Naive thymus-derived CD4-positive, alpha-beta T cell (primary cell): ENCODE results near the gene MUC16. TPM values are rescaled to one million over a fixed set of nuclear protein-coding genes. Genes with fewer than 3 reads are reported as not detected.

Experiments used
- ATAC-seq: fragments of 150-1000 bp; cut with Tn5 transposase; 2 replicates; pipeline ENCODE4 v1.10.0; 2021; ENCODE audit warnings: mild to moderate bottlenecking, moderate library complexity
- CTCF ChIA-PET: fragments of 350-600 bp; sonication (Branson Sonifier 250); formaldehyde crosslinking; loops from one replicate; lab custom pipeline; 2021; ENCODE audit warnings: antibody characterized with exemption; lab: Charles Lee
- POLR2A ChIA-PET: fragments of 350-600 bp; sonication (Branson Sonifier 250); formaldehyde crosslinking; loops from one replicate; lab custom pipeline; 2021; ENCODE audit warnings: antibody characterized with exemption, inconsistent platforms; lab: Charles Lee
- DNase-seq, 9 donors: peaks; one replicate each; pipeline versions ENCODE4 v3.0.0 to v3.0.0-alpha.2; 2020 to 2022; ENCODE audit warnings: mixed read lengths in 1 of 9
- H3K27ac ChIP-seq: one replicate; pipeline ENCODE4 v1.7.0; 2013; ENCODE audit warnings: mild to moderate bottlenecking, low read depth, low read length, moderate library complexity
- H3K27me3 ChIP-seq, 2 donors: one replicate each; pipeline ENCODE4 v1.7.0; 2013; ENCODE audit warnings: low read length in 2 of 2, mild to moderate bottlenecking in 2 of 2, moderate library complexity in 2 of 2; ENCODE audit not compliant: control insufficient read depth in 2 of 2, insufficient read depth in 2 of 2
- H3K36me3 ChIP-seq, 3 experiments: 1 replicate in 2 of 3; 2 replicates in 1 of 3; pipeline ENCODE4 v1.7.0; 2013; ENCODE audit warnings: low read length in 3 of 3, mild to moderate bottlenecking in 3 of 3, moderate library complexity in 1 of 3; ENCODE audit not compliant: insufficient read depth in 3 of 3, control insufficient read depth in 2 of 3
- H3K4me1 ChIP-seq, 2 donors: one replicate each; pipeline ENCODE4 v1.7.0; 2013; ENCODE audit warnings: low read length in 2 of 2, mild to moderate bottlenecking in 2 of 2, moderate library complexity in 1 of 2; ENCODE audit not compliant: control insufficient read depth in 2 of 2, insufficient read depth in 2 of 2
- H3K4me3 ChIP-seq: 2 replicates; pipeline ENCODE4 v1.7.0; 2013; ENCODE audit warnings: mild to moderate bottlenecking, low read length
- H3K9me3 ChIP-seq, 3 experiments: 1 replicate in 2 of 3; 2 replicates in 1 of 3; pipeline ENCODE4 v1.7.0; 2013; ENCODE audit warnings: low read length in 3 of 3; ENCODE audit not compliant: control insufficient read depth in 2 of 3
- H3K27ac Mint-ChIP-seq, 9 donors: one replicate each; pipeline ENCODE4 v1.8.0; 2020 to 2022; ENCODE audit warnings: mixed read lengths in 9 of 9, mild to moderate bottlenecking in 8 of 9, moderate library complexity in 5 of 9, inconsistent platforms in 2 of 9
- H3K27me3 Mint-ChIP-seq, 5 donors: one replicate each; pipeline ENCODE4 v1.8.0; 2021 to 2022; ENCODE audit warnings: mixed read lengths in 5 of 5, mild to moderate bottlenecking in 1 of 5
- H3K36me3 Mint-ChIP-seq, 5 donors: one replicate each; pipeline ENCODE4 v1.8.0; 2020 to 2022; ENCODE audit warnings: mixed read lengths in 5 of 5, mild to moderate bottlenecking in 3 of 5, inconsistent platforms in 1 of 5
- H3K4me1 Mint-ChIP-seq, 7 donors: one replicate each; pipeline ENCODE4 v1.8.0; 2020 to 2022; ENCODE audit warnings: mixed read lengths in 7 of 7, mild to moderate bottlenecking in 3 of 7, inconsistent platforms in 1 of 7
- H3K4me3 Mint-ChIP-seq, 10 donors: one replicate each; pipeline ENCODE4 v1.8.0; 2020 to 2022; ENCODE audit warnings: mild to moderate bottlenecking in 10 of 10, mixed read lengths in 10 of 10, moderate library complexity in 6 of 10, inconsistent platforms in 2 of 10
- H3K9me3 Mint-ChIP-seq, 11 donors: one replicate each; pipeline ENCODE4 v1.8.0; 2020 to 2022; ENCODE audit warnings: mixed read lengths in 11 of 11, mild to moderate bottlenecking in 4 of 11, inconsistent platforms in 1 of 11, moderate library complexity in 1 of 11
- intact Hi-C, 2 donors: fragments of 100-400 bp; cut with micrococcal nuclease; formaldehyde crosslinking; loops; one replicate each; pipeline ENCODE4 v1.15.1; 2023
- polyA plus RNA-seq, 2 donors: library from polyadenylated mRNA; unstranded; fragments of 300-500 nt; fragmentation: Illumina TruSeq; gene quantifications; one replicate each; pipeline ENCODE4 v1.2.3, GENCODE V29; 2021
- total RNA-seq, 6 experiments: library from RNA in 5 of 6; stranded (reverse) in 5 of 6; gene quantifications; 1 replicate in 5 of 6; 2 replicates in 1 of 6; pipeline ENCODE4 v1.2.3 and lab custom pipeline; 2021 to 2026

The MUC16 gene
- total and polyA plus RNA-seq, 7 experiments from 2014 or later = under 0.01 to 0.10 TPM; not detected in 5

- intact Hi-C loops = no loop called here
- no peak overlapping the region for H3K4me3 Mint-ChIP-seq
- H3K4me1 ChIP-seq = no peaks in the 10 kb centered on the region
- no peaks in the 10 kb centered on the region for H3K27me3 ChIP-seq
- H3K27ac Mint-ChIP-seq = no peak overlapping the region
- POLR2A ChIA-PET = no interaction called here
- DNase-seq (no peak), ATAC-seq (no peak)
- CTCF ChIA-PET = no interaction called here
- H3K27me3 Mint-ChIP-seq = peaks cover 0 to 38% (median 21%) of the 10 kb centered on the region in 5 donors
- no peaks in the 10 kb centered on the region for H3K36me3 ChIP-seq
- peaks cover 0 to 9% (median 0%) of the 10 kb centered on the region in 5 donors for H3K36me3 Mint-ChIP-seq
- H3K4me1 Mint-ChIP-seq = no peaks in the 10 kb centered on the region
- peaks cover 3 to 34% (median 18%) of the 10 kb centered on the region in 11 donors for H3K9me3 Mint-ChIP-seq
- no peak overlapping the region for H3K27ac ChIP-seq
- H3K4me3 ChIP-seq = no peak overlapping the region
- peaks cover 0 to 6% (median 0%) of the 10 kb centered on the region in 3 experiments for H3K9me3 ChIP-seq
Measured at GRCh38 chr19:8973501-8974091, 36.6 kb downstream of the MUC16 start.

- H3K9me3 ChIP-seq = no peaks in the 10 kb centered on the region
- no peak for ATAC-seq
- intact Hi-C loops = no loop called here
- DNase-seq = no peak
- H3K9me3 Mint-ChIP-seq = peaks cover 0 to 20% (median 9%) of the 10 kb centered on the region in 11 donors
- peaks cover 0 to 46% (median 24%) of the 10 kb centered on the region in 5 donors for H3K27me3 Mint-ChIP-seq
- ChIA-PET POLR2A (no interaction called here), CTCF (no interaction called here)
- H3K4me3 ChIP-seq = no peak overlapping the region
- no peaks in the 10 kb centered on the region for H3K4me1 Mint-ChIP-seq
- H3K27ac ChIP-seq = no peak overlapping the region
- H3K36me3 Mint-ChIP-seq = no peaks in the 10 kb centered on the region
- no peaks in the 10 kb centered on the region for H3K36me3 ChIP-seq
- H3K27me3 ChIP-seq = no peaks in the 10 kb centered on the region
- no peak overlapping the region for H3K4me3 Mint-ChIP-seq
- H3K4me1 ChIP-seq = no peaks in the 10 kb centered on the region
- H3K27ac Mint-ChIP-seq = no peak overlapping the region
Measured at GRCh38 chr19:8965887-8966286, 44.3 kb downstream of the MUC16 start.

Other genes starting within 250 kb of the MUC16 start
- gene ZNF558, start 178.1 kb downstream of the MUC16 start, total RNA-seq = 10 to 100 TPM; 18.7 to 44.9 (median 26.3) TPM
- 10 to 100 TPM in 1 of 2 donors, 1 to 10 TPM in 1; 8.7 to 14.9 TPM for gene ZNF558, start 178.1 kb downstream of the MUC16 start, polyA plus RNA-seq
- not detected for gene MBD3L1, start 178.0 kb downstream of the MUC16 start, total RNA-seq
- gene MBD3L1, start 178.0 kb downstream of the MUC16 start, polyA plus RNA-seq = not detected
- gene OR1M1, start 76.7 kb upstream of the MUC16 start, total RNA-seq = not detected
- gene OR1M1, start 76.7 kb upstream of the MUC16 start, polyA plus RNA-seq = not detected
- gene OR7G2, start 97.1 kb upstream of the MUC16 start, total RNA-seq = not detected
- gene OR7G2, start 97.1 kb upstream of the MUC16 start, polyA plus RNA-seq = not detected
- not detected for gene OR7G1, start 105.4 kb upstream of the MUC16 start, total RNA-seq
- gene OR7G1, start 105.4 kb upstream of the MUC16 start, polyA plus RNA-seq = not detected
- gene OR7G3, start 116.5 kb upstream of the MUC16 start, total RNA-seq = not detected
- gene OR7G3, start 116.5 kb upstream of the MUC16 start, polyA plus RNA-seq = not detected
- gene ZNF317, start 130.0 kb upstream of the MUC16 start, total RNA-seq = 10 to 100 TPM; 39.4 to 75.5 (median 54.5) TPM
- gene ZNF317, start 130.0 kb upstream of the MUC16 start, polyA plus RNA-seq = 10 to 100 TPM; 33.3 to 38.4 TPM
- under 1 TPM in 1 of 5 experiments, not detected in 4; 0.82 TPM for gene OR7D2, start 168.6 kb upstream of the MUC16 start, total RNA-seq
- not detected for gene OR7D2, start 168.6 kb upstream of the MUC16 start, polyA plus RNA-seq
- not detected for gene OR7D4, start 209.2 kb upstream of the MUC16 start, total RNA-seq
- not detected for gene OR7D4, start 209.2 kb upstream of the MUC16 start, polyA plus RNA-seq
- not detected for gene OR7E24, start 240.5 kb upstream of the MUC16 start, total RNA-seq
- gene OR7E24, start 240.5 kb upstream of the MUC16 start, polyA plus RNA-seq = not detected